SK-N-SH treated with all-trans-retinoic acid at 6 μM for 48 hours (cell line): ENCODE results near the gene HDAC4.

Source experiments
- ATAC-seq: fragments of 200-7000 bp; cut with Tn5 transposase; 3 replicates; pipeline ENCODE4 v1.9.1; 2020; ENCODE audit warnings: mild to moderate bottlenecking, moderate library complexity
- ARNTL ChIP-seq: fragments of 450-650 bp; formaldehyde crosslinking; IDR thresholded peaks from 2 replicates; pipeline ENCODE4 v1.5.0; 2020; ENCODE audit warnings: low read depth, mild to moderate bottlenecking, moderate library complexity, borderline replicate concordance
- BACH2 ChIP-seq: fragments of 250-450 bp; sonication (Bioruptor Pico); IDR thresholded peaks from 2 replicates; pipeline ENCODE4 v1.9.0; 2021; ENCODE audit warnings: mild to moderate bottlenecking, borderline replicate concordance
- CSDC2 ChIP-seq: fragments of 250-450 bp; sonication (Bioruptor Pico); IDR thresholded peaks from 2 replicates; pipeline ENCODE4 v1.5.0; 2020; ENCODE audit warnings: mild to moderate bottlenecking, moderate library complexity
- GLIS3 ChIP-seq: fragments of 250-450 bp; sonication (Bioruptor Pico); IDR thresholded peaks from 2 replicates; pipeline ENCODE4 v1.5.0; 2020; ENCODE audit warnings: mild to moderate bottlenecking, moderate library complexity
- ISL1 ChIP-seq: fragments of 250-450 bp; sonication (Bioruptor Pico); IDR thresholded peaks from 2 replicates; pipeline ENCODE4 v2.1.2; 2022; ENCODE audit warnings: mild to moderate bottlenecking, moderate library complexity
- OSR1 ChIP-seq: fragments of 250-450 bp; sonication (Bioruptor Pico); IDR thresholded peaks from 2 replicates; pipeline ENCODE4 v1.8.0; 2022; ENCODE audit warnings: moderate library complexity, mild to moderate bottlenecking, inconsistent platforms
- PPARA ChIP-seq: fragments of 250-450 bp; sonication (Bioruptor Pico); IDR thresholded peaks from 2 replicates; pipeline ENCODE4 v1.5.0; 2020; ENCODE audit warnings: mild to moderate bottlenecking, borderline replicate concordance
- RARB ChIP-seq: fragments of 250-450 bp; sonication (Bioruptor Pico); IDR thresholded peaks from 2 replicates; pipeline ENCODE4 v1.8.0; 2021; ENCODE audit warnings: mild to moderate bottlenecking, moderate library complexity
- TCF4 ChIP-seq: fragments of 250-450 bp; sonication (Bioruptor Pico); IDR thresholded peaks from 2 replicates; pipeline ENCODE4 v1.8.0; 2021; ENCODE audit warnings: mild to moderate bottlenecking, moderate library complexity, borderline replicate concordance
- TOX ChIP-seq: fragments of 250-450 bp; sonication (Bioruptor Pico); IDR thresholded peaks from 2 replicates; pipeline ENCODE4 v1.8.0; 2021; ENCODE audit warnings: mild to moderate bottlenecking, moderate library complexity, borderline replicate concordance
- ZC3H10 ChIP-seq: fragments of 250-450 bp; sonication (Bioruptor Pico); IDR thresholded peaks from 2 replicates; pipeline ENCODE4 v1.5.1; 2021; ENCODE audit warnings: mild to moderate bottlenecking, moderate library complexity
- ZFP3 ChIP-seq: fragments of 250-450 bp; sonication (Bioruptor Pico); IDR thresholded peaks from 2 replicates; pipeline ENCODE4 v1.5.0; 2020; ENCODE audit warnings: mild to moderate bottlenecking, moderate library complexity
- ZFP30 ChIP-seq: fragments of 450-650 bp; formaldehyde crosslinking; IDR thresholded peaks from 2 replicates; pipeline ENCODE4 v1.5.0; 2022; ENCODE audit warnings: mild to moderate bottlenecking, moderate library complexity
- ZNF565 ChIP-seq: fragments of 450-650 bp; formaldehyde crosslinking; conservative IDR thresholded peaks from 2 replicates; pipeline ENCODE4 v1.5.0; 2020; ENCODE audit warnings: low read depth, mild to moderate bottlenecking, moderate library complexity
- ZNF70 ChIP-seq: fragments of 450-650 bp; formaldehyde crosslinking; IDR thresholded peaks from 2 replicates; pipeline ENCODE4 v1.5.0; 2020; ENCODE audit warnings: mild to moderate bottlenecking, moderate library complexity
- ZNF8 ChIP-seq: fragments of 450-650 bp; formaldehyde crosslinking; IDR thresholded peaks from 2 replicates; pipeline ENCODE4 v1.5.0; 2020; ENCODE audit warnings: mild to moderate bottlenecking, moderate library complexity
- TF ChIP-seq, protein P1 (sequence below): fragments of 250-450 bp; sonication (Bioruptor Pico); IDR thresholded peaks from 2 replicates; pipeline ENCODE4 v1.5.0; 2020; ENCODE audit warnings: mild to moderate bottlenecking, moderate library complexity
- TF ChIP-seq, protein P2 (sequence below): fragments of 250-450 bp; sonication (Bioruptor Pico); IDR thresholded peaks from 2 replicates; pipeline ENCODE4 v1.5.1; 2021; ENCODE audit warnings: mild to moderate bottlenecking, moderate library complexity
- TF ChIP-seq, protein P3 (sequence below): fragments of 250-450 bp; sonication (Bioruptor Pico); IDR thresholded peaks from 2 replicates; pipeline ENCODE4 v1.8.0; 2020; ENCODE audit warnings: mild to moderate bottlenecking, moderate library complexity, borderline replicate concordance
- TF ChIP-seq, protein P4 (sequence below): fragments of 250-450 bp; sonication (Bioruptor Pico); IDR thresholded peaks from 2 replicates; pipeline ENCODE4 v1.5.1; 2020; ENCODE audit warnings: low read depth, mild to moderate bottlenecking, moderate library complexity

Gene HDAC4

DNA sequence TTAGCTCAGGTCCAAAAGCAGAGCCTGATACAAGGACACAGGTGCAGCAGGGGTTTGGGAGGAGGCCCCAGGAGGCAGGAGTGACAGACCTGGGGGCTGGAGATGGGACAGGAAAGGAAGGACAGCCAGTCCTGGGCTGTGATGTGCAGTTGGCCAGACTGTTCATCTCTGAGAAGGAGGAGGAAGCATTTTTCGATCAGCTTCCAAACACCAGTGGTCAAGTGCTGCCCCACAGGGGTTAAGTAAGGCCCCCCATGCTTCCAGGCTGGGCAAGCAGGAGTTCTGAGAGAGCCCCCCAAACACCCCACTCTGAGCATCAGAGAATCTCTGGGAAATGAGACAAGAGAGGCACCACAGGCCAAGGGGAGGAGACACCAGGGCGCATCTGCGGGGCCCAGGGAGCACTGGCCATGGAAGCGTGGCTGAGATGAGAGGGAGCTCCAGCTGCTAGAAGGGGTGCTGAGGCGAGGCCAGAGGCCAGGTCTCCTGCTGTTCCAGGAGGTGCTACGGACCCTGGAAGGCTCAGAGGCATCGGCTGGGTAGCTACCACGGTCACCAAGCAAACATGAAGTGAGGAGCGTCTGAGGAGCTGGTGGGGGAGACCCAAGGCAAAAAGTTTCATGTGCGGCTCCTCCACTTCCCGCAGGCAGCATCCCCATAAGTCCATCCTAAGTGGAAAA, 5.6 kb upstream of the HDAC4 start (continued):
- TF ChIP-seq, protein P1, sequence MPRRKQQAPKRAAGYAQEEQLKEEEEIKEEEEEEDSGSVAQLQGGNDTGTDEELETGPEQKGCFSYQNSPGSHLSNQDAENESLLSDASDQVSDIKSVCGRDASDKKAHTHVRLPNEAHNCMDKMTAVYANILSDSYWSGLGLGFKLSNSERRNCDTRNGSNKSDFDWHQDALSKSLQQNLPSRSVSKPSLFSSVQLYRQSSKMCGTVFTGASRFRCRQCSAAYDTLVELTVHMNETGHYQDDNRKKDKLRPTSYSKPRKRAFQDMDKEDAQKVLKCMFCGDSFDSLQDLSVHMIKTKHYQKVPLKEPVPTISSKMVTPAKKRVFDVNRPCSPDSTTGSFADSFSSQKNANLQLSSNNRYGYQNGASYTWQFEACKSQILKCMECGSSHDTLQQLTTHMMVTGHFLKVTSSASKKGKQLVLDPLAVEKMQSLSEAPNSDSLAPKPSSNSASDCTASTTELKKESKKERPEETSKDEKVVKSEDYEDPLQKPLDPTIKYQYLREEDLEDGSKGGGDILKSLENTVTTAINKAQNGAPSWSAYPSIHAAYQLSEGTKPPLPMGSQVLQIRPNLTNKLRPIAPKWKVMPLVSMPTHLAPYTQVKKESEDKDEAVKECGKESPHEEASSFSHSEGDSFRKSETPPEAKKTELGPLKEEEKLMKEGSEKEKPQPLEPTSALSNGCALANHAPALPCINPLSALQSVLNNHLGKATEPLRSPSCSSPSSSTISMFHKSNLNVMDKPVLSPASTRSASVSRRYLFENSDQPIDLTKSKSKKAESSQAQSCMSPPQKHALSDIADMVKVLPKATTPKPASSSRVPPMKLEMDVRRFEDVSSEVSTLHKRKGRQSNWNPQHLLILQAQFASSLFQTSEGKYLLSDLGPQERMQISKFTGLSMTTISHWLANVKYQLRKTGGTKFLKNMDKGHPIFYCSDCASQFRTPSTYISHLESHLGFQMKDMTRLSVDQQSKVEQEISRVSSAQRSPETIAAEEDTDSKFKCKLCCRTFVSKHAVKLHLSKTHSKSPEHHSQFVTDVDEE (CRISPR knock-in tag): no peak
- TF ChIP-seq, protein P2, sequence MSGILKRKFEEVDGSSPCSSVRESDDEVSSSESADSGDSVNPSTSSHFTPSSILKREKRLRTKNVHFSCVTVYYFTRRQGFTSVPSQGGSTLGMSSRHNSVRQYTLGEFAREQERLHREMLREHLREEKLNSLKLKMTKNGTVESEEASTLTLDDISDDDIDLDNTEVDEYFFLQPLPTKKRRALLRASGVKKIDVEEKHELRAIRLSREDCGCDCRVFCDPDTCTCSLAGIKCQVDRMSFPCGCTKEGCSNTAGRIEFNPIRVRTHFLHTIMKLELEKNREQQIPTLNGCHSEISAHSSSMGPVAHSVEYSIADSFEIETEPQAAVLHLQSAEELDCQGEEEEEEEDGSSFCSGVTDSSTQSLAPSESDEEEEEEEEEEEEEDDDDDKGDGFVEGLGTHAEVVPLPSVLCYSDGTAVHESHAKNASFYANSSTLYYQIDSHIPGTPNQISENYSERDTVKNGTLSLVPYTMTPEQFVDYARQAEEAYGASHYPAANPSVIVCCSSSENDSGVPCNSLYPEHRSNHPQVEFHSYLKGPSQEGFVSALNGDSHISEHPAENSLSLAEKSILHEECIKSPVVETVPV (CRISPR knock-in tag): no peak
- TF ChIP-seq CSDC2 (no peak), ZFP30 (CRISPR knock-in tag) (no peak), GLIS3 (CRISPR knock-in tag) (no peak), ISL1 (no peak)

DNA sequence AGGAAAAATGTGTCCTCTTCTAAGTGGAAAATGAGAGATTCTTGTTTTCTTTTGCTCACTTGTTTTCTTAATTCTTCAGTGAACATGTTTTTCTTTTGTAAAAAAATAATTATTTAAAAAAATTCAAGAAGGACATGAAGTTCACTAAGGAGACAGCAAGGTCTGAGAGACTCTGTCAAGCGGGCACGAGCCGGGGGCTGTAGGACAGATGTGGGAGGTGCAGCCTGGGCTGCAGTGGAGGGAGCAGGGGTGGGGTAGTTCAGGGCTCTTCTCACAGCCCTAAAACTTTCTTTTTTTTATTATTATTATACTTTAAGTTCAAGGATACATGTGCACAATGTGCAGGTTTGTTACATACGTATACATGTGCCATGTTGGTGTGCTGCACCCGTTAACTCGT, 4.3 kb upstream of the HDAC4 start:
- TF ChIP-seq ZNF565 (no peak), ARNTL (CRISPR knock-in tag) (no peak), CSDC2 (no peak), BACH2 (CRISPR knock-in tag) (no peak), PPARA (CRISPR knock-in tag) (no peak), ZNF8 (CRISPR knock-in tag) (no peak), ZNF70 (CRISPR knock-in tag) (no peak), ZC3H10 (CRISPR knock-in tag) (no peak), ISL1 (no peak), RARB (CRISPR knock-in tag) (no peak), OSR1 (CRISPR knock-in tag) (no peak), GLIS3 (CRISPR knock-in tag) (no peak), TOX (CRISPR knock-in tag) (no peak), ZFP30 (CRISPR knock-in tag) (no peak), ZFP3 (CRISPR knock-in tag) (no peak), TCF4 (no peak)
- TF ChIP-seq, protein P3, sequence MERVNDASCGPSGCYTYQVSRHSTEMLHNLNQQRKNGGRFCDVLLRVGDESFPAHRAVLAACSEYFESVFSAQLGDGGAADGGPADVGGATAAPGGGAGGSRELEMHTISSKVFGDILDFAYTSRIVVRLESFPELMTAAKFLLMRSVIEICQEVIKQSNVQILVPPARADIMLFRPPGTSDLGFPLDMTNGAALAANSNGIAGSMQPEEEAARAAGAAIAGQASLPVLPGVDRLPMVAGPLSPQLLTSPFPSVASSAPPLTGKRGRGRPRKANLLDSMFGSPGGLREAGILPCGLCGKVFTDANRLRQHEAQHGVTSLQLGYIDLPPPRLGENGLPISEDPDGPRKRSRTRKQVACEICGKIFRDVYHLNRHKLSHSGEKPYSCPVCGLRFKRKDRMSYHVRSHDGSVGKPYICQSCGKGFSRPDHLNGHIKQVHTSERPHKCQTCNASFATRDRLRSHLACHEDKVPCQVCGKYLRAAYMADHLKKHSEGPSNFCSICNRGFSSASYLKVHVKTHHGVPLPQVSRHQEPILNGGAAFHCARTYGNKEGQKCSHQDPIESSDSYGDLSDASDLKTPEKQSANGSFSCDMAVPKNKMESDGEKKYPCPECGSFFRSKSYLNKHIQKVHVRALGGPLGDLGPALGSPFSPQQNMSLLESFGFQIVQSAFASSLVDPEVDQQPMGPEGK (CRISPR knock-in tag): no peak
- TF ChIP-seq, protein P1 (CRISPR knock-in tag): no peak
- TF ChIP-seq, protein P4, sequence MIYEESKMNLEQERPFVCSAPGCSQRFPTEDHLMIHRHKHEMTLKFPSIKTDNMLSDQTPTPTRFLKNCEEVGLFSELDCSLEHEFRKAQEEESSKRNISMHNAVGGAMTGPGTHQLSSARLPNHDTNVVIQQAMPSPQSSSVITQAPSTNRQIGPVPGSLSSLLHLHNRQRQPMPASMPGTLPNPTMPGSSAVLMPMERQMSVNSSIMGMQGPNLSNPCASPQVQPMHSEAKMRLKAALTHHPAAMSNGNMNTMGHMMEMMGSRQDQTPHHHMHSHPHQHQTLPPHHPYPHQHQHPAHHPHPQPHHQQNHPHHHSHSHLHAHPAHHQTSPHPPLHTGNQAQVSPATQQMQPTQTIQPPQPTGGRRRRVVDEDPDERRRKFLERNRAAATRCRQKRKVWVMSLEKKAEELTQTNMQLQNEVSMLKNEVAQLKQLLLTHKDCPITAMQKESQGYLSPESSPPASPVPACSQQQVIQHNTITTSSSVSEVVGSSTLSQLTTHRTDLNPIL (CRISPR knock-in tag): no peak
- TF ChIP-seq, protein P2 (CRISPR knock-in tag): no peak
- no peak for ATAC-seq
